Stomach (tissue), 9 donors: ENCODE results near the gene RET. TPM values are rescaled to one million over a fixed set of nuclear protein-coding genes. Genes with fewer than 3 reads are reported as not detected.

Experiments used
- DNase-seq, 2 donors: peaks; one replicate each; pipeline versions ENCODE4 v3.0.0 to v3.0.0-alpha.2; 2013 to 2019
- H3K27ac ChIP-seq, 5 donors: fragments of 200-600 bp in 4 of 5; sonication (generic) in 4 of 5; one replicate each; pipeline ENCODE4 v1.5.1; 2013 to 2019; ENCODE audit warnings: mild to moderate bottlenecking in 1 of 5, moderate library complexity in 1 of 5
- H3K27me3 ChIP-seq, 3 donors: fragments of 200-600 bp; sonication (generic); one replicate each; pipeline ENCODE4 v1.5.1; 2017 to 2019; ENCODE audit warnings: mixed run types in 1 of 3
- H3K36me3 ChIP-seq, 4 donors: fragments of 200-600 bp; sonication (generic); 1 replicate in 3 of 4; 2 replicates in 1 of 4; pipeline ENCODE4 v1.5.1; 2016 to 2019
- H3K4me1 ChIP-seq, 4 donors: fragments of 200-600 bp; sonication (generic); one replicate each; pipeline ENCODE4 v1.5.1; 2016 to 2019
- H3K4me3 ChIP-seq, 4 donors: fragments of 200-600 bp; sonication (generic) in 3 of 4; one replicate each; pipeline ENCODE4 v1.5.1; 2016 to 2019; ENCODE audit warnings: mild to moderate bottlenecking in 1 of 4
- H3K9me3 ChIP-seq, 4 donors: fragments of 200-600 bp; sonication (generic); one replicate each; pipeline ENCODE4 v1.5.1; 2016 to 2019
- CTCF ChIP-seq, 7 experiments: fragments of 450-650 bp in 4 of 7; fragments of 200-600 bp in 3 of 7; sonication (generic) in 3 of 7; IDR thresholded peaks; one replicate each; pipeline ENCODE4 v1.5.1; 2016 to 2019; ENCODE audit warnings: antibody characterized with exemption in 7 of 7, control low read depth in 2 of 7, mild to moderate bottlenecking in 1 of 7
- EP300 ChIP-seq: sonication (generic); formaldehyde crosslinking; IDR thresholded peaks from one replicate; pipeline ENCODE4 v1.6.1; 2017; ENCODE audit warnings: antibody characterized with exemption
- POLR2A ChIP-seq, 4 donors: fragments of 450-650 bp; IDR thresholded peaks; one replicate each; pipeline ENCODE4 v1.6.1; 2016; ENCODE audit warnings: antibody characterized with exemption in 4 of 4, control low read depth in 2 of 4, mild to moderate bottlenecking in 1 of 4, moderate library complexity in 1 of 4
- POLR2AphosphoS5 ChIP-seq, 3 donors: sonication (generic); formaldehyde crosslinking; IDR thresholded peaks; one replicate each; pipeline ENCODE4 v1.6.1; 2016; ENCODE audit warnings: antibody characterized with exemption in 3 of 3
- WGBS, 5 donors: extraction: QIAGEN DNeasy Blood & Tissue Kit in 3 of 5; methylation state at CpG; one replicate each; pipeline versions ENCODE4 v1.1.5 to v1.1.7; 2013 to 2018; 5-methylcytosine and 5-hydroxymethylcytosine counted together
- intact Hi-C: fragments of 100-400 bp; cut with DNase I; formaldehyde crosslinking; loops from one replicate; pipeline ENCODE4 v1.15.1; 2023; ENCODE audit warnings: low total_unique reads
- polyA plus RNA-seq, 3 donors: library from polyadenylated mRNA; stranded (reverse); fragments of 200-250 nt; gene quantifications; one replicate each; pipeline ENCODE4 v1.2.3, GENCODE V29; 2013
- total RNA-seq, 5 donors: library from RNA; depleted of rRNA; stranded (reverse); fragments of >200 nt; gene quantifications; one replicate each; pipeline versions ENCODE4 v1.1.0 to v1.2.3, GENCODE V29; 2014 to 2016
- donor health status: healthy with polysubstance abuse.
- donor health status: Bipolar disorder and iron deficiency.
- donor health status: healthy.

RET gene
- total and polyA plus RNA-seq, 8 donors, result 0.31 to 9.8 (median 2.5) TPM; not detected in 2

GRCh38 chr10:43128331-43128730 is 51.5 kb downstream of the RET start:
- intact Hi-C loops, result no loop called here
- DNase-seq, result no peak
- 75 to 90% (median 80%) methylated on average over 8 of the region's 8 CpGs for WGBS, 5 donors

DNA sequence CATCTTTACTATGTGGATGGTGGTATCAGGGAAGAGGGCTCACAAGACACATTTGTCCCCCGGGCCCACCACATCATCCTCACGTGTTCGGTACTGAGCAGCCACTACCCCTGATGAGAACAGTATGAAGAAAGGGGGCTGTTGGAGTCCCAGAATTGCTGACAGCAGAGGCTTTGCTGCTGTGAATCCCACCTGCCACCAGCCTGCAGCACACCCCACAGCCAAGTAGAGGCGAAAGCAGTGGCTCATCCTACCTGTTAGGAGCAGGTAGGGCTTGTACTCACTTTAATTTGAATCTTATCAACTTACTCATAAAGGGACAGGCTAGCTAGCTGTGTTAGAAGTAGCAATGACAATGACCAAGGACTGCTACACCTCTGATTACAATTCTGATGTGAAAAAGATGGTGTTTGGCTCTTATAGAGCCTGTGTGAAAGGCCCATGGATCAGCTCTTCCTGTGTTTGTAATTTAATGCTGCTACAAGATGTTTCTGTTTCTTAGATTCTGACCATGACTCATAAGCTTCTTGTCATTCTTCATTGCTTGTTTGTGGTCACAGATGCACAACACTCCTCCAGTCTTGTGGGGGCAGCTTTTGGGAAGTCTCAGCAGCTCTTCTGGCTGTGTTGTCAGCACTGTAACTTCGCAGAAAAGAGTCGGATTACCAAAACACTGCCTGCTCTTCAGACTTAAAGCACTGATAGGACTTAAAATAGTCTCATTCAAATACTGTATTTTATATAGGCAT is 52.3 kb downstream of the RET start:
- Histone ChIP-seq H3K36me3 (no peaks in the 10 kb centered on the region), H3K4me1 (peaks cover 0 to 5% (median 0%) of the 10 kb centered on the region in 4 donors), H3K27ac (peak overlapping the region in 3 of 5 donors; percentile 31 to 69 (median 61)), H3K9me3 (no peaks in the 10 kb centered on the region), H3K4me3 (no peak overlapping the region), H3K27me3 (no peaks in the 10 kb centered on the region)
- WGBS, 5 donors, result 65 to 87% (median 81%) methylated on average over 6 of the region's 6 CpGs
- DNase-seq, result peak; percentile 22 to 56
- TF ChIP-seq EP300 (no peak), POLR2AphosphoS5 (IDR thresholded peaks at IDR 0.05) (peak in 1 of 3 donors; percentile 54)
- intact Hi-C loops, result no loop called here

More at GRCh38 chr10:43128331-43128730, 51.5 kb downstream of the RET start:
- Histone ChIP-seq H3K27ac (no peak overlapping the region), H3K4me1 (peaks cover 0 to 5% (median 0%) of the 10 kb centered on the region in 4 donors), H3K36me3 (no peaks in the 10 kb centered on the region), H3K27me3 (no peaks in the 10 kb centered on the region), H3K4me3 (no peak overlapping the region), H3K9me3 (no peaks in the 10 kb centered on the region)
- TF ChIP-seq EP300 (no peak), POLR2A (IDR thresholded peaks at IDR 0.05) (no peak), CTCF (IDR thresholded peaks at IDR 0.05) (no peak), POLR2AphosphoS5 (IDR thresholded peaks at IDR 0.05) (no peak)

DNA sequence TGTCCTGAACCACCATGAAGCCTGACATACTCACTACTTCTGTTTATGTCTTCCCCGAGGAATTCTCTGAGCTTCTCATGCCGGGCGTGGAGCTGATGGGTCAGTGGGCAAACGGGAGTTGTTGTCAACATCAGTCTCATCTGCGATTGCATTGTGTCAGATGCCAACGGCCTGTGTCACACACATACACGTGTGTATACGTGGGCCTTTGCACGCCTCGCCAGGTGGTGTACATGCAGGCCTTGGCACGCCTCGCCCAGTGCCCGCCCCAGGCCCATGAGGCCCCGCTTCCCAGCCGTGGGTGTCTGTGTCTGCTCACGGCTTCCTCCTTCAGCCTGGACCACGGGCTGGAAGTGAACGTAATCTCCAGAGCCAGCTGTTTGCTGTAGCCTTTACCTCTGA is 53.9 kb downstream of the RET start:
- WGBS, 5 donors, result 74 to 84% (median 79%) methylated on average over 10 to 18 of the region's 18 CpGs
- intact Hi-C loops, result no loop called here
- no peaks in the 10 kb centered on the region for H3K36me3 ChIP-seq
- DNase-seq, result peak in 1 of 2 donors; percentile 23
- H3K27ac ChIP-seq, result no peak overlapping the region
- no peaks in the 10 kb centered on the region for H3K9me3 ChIP-seq
- TF ChIP-seq POLR2AphosphoS5 (IDR thresholded peaks at IDR 0.05) (no peak), CTCF (IDR thresholded peaks at IDR 0.05) (no peak), POLR2A (IDR thresholded peaks at IDR 0.05) (no peak), EP300 (no peak)
- peaks cover 0 to 5% (median 0%) of the 10 kb centered on the region in 4 donors for H3K4me1 ChIP-seq
- H3K4me3 ChIP-seq, result no peak overlapping the region
- H3K27me3 ChIP-seq, result no peaks in the 10 kb centered on the region

- WGBS, 5 donors, result 64 to 87% (median 82%) methylated on average over 11 of the region's 11 CpGs
- H3K27ac ChIP-seq, result no peak overlapping the region
- no peaks in the 10 kb centered on the region for H3K36me3 ChIP-seq
- H3K27me3 ChIP-seq, result no peaks in the 10 kb centered on the region
- H3K9me3 ChIP-seq, result no peaks in the 10 kb centered on the region
- no peak for DNase-seq
- no peak for TF ChIP-seq EP300
- no peak for TF ChIP-seq POLR2AphosphoS5 (IDR thresholded peaks at IDR 0.05)
- TF ChIP-seq CTCF (IDR thresholded peaks at IDR 0.05), result no peak
- no peak for TF ChIP-seq POLR2A (IDR thresholded peaks at IDR 0.05)
- H3K4me3 ChIP-seq, result no peak overlapping the region
- intact Hi-C loops, result no loop called here
- peaks cover 0 to 5% (median 1%) of the 10 kb centered on the region in 4 donors for H3K4me1 ChIP-seq
These were observed 54.4 kb downstream of the RET start for GRCh38 chr10:43131256-43131655.

DNA sequence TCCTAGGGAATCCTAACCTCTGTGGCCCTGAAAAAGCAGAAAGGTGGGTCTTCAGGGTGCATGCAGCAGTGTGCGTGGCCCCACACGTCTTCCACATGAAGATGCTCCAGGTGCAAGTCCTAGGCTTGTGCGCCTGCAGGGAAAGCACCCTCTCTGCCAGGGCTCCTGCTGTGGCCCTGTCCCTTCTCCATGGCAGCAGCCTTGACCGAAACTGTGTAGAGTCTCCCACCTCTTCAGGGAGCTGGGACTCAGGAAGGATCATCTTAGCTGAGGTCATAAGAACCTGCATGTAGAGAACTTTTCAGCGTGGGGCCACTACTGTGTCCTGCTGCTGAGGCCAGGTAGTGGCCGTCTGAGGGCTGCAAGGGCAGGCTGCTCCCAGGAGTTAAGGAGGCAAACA is 55.0 kb downstream of the RET start:
- Histone ChIP-seq H3K9me3 (no peaks in the 10 kb centered on the region), H3K4me1 (peaks cover 0 to 8% (median 3%) of the 10 kb centered on the region in 4 donors), H3K27ac (no peak overlapping the region), H3K36me3 (no peaks in the 10 kb centered on the region), H3K4me3 (no peak overlapping the region), H3K27me3 (no peaks in the 10 kb centered on the region)
- TF ChIP-seq POLR2AphosphoS5 (IDR thresholded peaks at IDR 0.05), result no peak
- no peak for TF ChIP-seq POLR2A (IDR thresholded peaks at IDR 0.05)
- no peak for TF ChIP-seq CTCF (IDR thresholded peaks at IDR 0.05)
- TF ChIP-seq EP300, result no peak
- no peak for DNase-seq
- WGBS, 5 donors, result 68 to 92% (median 88%) methylated on average over 3 to 6 of the region's 6 CpGs
- intact Hi-C loops, result no loop called here
